ENCODE data around the gene CFAP161.

- TF ChIP-seq POLR2AphosphoS5 (IDR thresholded peaks at IDR 0.05; ENCODE audit: low read depth, low read length) (no peak), TAF1 (IDR thresholded peaks at IDR 0.05; ENCODE audit: borderline replicate concordance, insufficient read depth, low read length) (no peak), SIN3A (IDR thresholded peaks at IDR 0.05; ENCODE audit: borderline replicate concordance, insufficient read depth, low read length) (no peak), FOXP2 (optimal IDR thresholded peaks at IDR 0.05; ENCODE audit: borderline replicate concordance, extremely low read depth, extremely low read length, insufficient read depth) (no peak)
- TF ChIP-seq, protein P1, sequence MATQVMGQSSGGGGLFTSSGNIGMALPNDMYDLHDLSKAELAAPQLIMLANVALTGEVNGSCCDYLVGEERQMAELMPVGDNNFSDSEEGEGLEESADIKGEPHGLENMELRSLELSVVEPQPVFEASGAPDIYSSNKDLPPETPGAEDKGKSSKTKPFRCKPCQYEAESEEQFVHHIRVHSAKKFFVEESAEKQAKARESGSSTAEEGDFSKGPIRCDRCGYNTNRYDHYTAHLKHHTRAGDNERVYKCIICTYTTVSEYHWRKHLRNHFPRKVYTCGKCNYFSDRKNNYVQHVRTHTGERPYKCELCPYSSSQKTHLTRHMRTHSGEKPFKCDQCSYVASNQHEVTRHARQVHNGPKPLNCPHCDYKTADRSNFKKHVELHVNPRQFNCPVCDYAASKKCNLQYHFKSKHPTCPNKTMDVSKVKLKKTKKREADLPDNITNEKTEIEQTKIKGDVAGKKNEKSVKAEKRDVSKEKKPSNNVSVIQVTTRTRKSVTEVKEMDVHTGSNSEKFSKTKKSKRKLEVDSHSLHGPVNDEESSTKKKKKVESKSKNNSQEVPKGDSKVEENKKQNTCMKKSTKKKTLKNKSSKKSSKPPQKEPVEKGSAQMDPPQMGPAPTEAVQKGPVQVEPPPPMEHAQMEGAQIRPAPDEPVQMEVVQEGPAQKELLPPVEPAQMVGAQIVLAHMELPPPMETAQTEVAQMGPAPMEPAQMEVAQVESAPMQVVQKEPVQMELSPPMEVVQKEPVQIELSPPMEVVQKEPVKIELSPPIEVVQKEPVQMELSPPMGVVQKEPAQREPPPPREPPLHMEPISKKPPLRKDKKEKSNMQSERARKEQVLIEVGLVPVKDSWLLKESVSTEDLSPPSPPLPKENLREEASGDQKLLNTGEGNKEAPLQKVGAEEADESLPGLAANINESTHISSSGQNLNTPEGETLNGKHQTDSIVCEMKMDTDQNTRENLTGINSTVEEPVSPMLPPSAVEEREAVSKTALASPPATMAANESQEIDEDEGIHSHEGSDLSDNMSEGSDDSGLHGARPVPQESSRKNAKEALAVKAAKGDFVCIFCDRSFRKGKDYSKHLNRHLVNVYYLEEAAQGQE (IDR thresholded peaks at IDR 0.05; ENCODE audit: insufficient read depth in 1 of 2, low read depth in 2 of 2, low read length in 2 of 2), result no peak
These were observed 16.9 kb upstream of the CFAP161 start for GRCh38 chr15:81117136-81117535.
